D721Med (cell line): ENCODE results near the gene PRRC1.
"Not testable (repeated sequence)": the region's sequence is repeated elsewhere in the genome, so short reads cannot be mapped to it uniquely, and the experiment has no call there.

Experiments used
- DNase-seq: peaks from one replicate; pipeline ENCODE4 v3.0.0; 2011; ENCODE audit warnings: low spot score; ENCODE audit not compliant: insufficient read length
- FAIRE-seq: peaks from 2 replicates; lab custom pipeline; 2011; peaks lifted over from hg19 to GRCh38; lab: Jason Lieb, UNC
- TF ChIP-seq, protein P1 (sequence below): IDR thresholded peaks from 2 replicates; pipeline ENCODE4 v1.5.1; 2012; ENCODE audit warnings: mild to moderate bottlenecking, control low read depth; ENCODE audit not compliant: insufficient read depth; ENCODE audit errors: missing control alignments

PRRC1 gene

DNA sequence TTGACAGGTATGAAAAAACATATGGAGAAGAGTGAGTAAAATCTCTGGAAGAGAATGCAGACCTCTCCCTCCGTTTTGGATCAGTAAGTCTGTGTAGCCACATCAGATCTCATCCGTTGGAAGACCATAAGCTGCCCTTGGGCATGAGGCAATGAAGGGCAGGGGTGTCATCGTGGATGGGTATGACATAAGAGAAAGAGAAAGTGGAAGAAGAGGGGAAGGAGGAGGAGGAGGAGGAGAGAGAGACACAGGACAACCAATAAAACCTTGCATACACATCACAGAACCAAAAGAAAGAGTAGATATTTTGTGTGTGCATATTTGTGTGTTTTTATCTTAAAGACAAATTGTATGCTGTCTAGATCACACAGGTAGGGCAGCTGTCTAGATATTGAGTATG, 50.7 kb downstream of the PRRC1 start:
- FAIRE-seq (no peak), DNase-seq (no peak)
- TF ChIP-seq, protein P1, sequence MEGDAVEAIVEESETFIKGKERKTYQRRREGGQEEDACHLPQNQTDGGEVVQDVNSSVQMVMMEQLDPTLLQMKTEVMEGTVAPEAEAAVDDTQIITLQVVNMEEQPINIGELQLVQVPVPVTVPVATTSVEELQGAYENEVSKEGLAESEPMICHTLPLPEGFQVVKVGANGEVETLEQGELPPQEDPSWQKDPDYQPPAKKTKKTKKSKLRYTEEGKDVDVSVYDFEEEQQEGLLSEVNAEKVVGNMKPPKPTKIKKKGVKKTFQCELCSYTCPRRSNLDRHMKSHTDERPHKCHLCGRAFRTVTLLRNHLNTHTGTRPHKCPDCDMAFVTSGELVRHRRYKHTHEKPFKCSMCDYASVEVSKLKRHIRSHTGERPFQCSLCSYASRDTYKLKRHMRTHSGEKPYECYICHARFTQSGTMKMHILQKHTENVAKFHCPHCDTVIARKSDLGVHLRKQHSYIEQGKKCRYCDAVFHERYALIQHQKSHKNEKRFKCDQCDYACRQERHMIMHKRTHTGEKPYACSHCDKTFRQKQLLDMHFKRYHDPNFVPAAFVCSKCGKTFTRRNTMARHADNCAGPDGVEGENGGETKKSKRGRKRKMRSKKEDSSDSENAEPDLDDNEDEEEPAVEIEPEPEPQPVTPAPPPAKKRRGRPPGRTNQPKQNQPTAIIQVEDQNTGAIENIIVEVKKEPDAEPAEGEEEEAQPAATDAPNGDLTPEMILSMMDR, result no peak

DNA sequence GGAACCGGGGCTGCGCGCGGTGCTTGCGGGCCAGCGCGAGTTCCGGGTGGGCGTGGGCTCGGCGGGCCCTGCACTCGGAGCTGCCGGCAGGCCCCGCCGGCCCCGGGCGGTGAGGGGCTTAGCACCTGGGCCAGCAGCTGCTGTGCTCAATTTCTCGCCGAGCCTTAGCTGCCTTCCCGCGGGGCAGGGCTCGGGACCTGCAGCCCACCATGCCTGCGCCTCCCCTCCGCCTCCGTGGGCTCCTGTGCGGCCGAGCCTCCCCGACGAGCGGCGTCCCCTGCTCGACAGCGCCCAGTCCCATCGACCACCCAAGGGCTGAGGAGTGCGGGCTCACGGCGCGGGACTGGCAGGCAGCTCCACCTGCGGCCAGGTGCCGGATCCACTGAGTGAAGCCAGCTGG, 52.0 kb downstream of the PRRC1 start:
- DNase-seq, FAIRE-seq: not testable (repeated sequence)

DNA sequence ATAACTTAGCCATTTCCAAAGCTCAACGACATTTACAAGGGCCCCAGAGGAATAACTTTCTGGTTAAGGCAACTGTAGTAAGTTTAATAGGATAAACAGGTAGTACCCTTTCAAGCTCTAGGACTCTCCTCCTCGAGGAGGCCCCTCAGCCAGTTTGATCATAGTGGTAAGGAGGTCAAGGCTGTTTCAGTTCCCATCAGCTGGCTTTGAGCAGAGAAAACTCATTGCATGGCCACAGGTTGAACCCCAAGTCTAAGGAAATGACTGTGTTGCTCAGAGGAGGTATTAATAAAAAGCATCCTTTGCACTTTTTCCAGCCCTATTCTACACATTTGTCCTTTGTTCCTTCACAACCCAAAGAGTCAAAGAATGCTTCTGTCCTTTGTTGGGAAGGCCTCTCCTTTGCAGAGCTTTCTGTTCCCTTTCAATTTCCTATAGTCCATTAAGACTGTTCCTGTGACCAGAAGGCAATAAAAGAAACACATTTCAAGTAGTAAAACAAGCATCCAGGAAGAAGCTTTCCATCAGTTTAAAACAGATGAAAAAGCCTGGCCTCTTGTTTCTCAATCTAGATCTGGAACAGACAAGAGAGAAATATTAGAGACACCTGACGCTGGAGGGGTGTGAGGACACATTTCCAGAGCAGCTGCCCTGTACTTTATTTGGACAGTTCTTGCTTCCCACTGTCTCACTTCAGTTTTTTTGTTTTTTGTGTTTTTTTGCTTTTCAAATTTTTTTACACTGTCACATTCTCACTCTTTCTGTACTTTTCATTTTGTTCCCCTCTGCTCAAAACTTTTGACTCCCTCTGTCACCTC, 54.1 kb downstream of the PRRC1 start:
- TF ChIP-seq, protein P1, result no peak
- DNase-seq (no peak), FAIRE-seq (no peak)

DNA sequence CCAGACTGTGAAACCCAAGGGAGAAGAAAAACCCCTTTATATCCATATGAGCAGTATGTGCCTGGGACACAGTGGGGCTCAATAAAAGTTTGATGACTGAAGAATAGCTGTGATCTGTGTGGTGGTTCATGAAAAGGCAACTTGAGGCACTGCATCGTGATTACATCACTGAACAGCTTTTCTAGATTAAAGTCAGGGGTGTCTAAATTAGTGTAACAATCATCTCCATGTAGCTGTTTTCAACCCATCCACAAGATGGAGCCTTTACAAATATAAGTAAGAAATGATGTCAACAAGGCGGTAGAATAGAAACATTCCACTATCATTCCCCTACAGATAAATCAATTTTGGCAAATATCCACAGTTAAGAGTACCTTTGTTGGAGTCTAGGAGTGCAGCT, 55.5 kb downstream of the PRRC1 start:
- no peak for DNase-seq
- FAIRE-seq, result no peak
- TF ChIP-seq, protein P1, result peak; percentile 31

DNA sequence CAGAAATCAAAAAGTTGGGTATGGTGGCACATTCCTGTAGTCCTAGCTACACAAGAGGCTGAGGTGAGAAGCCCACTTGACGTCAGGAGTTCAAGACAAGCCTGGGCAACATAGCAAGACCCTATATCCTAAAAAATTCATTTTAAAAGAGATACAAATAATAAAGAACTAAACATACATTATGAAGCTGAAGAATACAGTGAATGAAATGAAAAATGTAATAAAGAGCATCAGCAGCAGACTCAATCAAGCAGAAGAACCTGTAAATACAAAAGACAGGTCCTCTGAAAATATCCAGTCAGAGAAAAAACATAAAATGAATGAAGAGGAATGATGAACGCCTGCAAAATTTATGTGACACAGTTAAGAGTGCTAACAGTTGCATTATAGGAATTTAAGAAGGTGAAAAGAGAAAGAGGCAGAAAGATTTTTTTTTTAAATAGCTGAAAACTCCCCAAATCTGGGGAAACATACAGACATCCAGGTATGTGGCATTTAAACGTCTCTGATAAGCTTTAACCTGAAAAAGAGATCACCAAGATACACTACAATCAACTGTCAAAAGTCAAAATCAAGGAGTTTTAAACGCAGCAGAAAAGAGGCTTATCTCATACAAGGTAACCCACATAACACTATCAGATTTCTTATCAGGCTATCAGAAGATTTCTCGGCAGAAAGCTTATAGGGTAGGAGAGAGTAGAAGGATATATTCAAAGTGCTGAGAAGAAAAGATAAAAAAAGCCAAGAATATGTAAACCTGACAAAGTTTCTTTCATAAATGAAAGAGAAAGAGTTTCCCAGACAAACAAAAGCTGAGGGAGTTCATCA, 57.6 kb downstream of the PRRC1 start:
- TF ChIP-seq, protein P1, result no peak
- FAIRE-seq, result no peak
- no peak for DNase-seq

DNA sequence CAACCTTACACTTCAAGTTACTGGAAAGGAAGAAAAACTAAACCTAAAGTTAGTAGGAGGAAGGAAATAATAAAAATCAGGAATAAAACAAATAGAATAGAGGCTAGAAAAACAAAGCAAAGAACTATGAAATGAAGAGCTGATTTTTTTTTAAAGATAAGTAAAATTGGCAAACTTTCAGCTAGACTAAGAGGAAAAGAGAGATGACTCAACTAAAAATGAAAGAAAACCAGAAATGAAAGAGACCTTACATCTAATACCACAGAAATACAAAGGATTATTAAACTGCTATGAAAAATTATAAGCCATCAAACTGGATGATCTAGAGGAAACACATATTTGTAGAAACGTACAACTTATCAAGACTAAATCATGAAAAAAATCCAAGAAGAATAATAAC, 60.0 kb downstream of the PRRC1 start:
- TF ChIP-seq, protein P1, result no peak
- DNase-seq, result no peak
- no peak for FAIRE-seq

DNA sequence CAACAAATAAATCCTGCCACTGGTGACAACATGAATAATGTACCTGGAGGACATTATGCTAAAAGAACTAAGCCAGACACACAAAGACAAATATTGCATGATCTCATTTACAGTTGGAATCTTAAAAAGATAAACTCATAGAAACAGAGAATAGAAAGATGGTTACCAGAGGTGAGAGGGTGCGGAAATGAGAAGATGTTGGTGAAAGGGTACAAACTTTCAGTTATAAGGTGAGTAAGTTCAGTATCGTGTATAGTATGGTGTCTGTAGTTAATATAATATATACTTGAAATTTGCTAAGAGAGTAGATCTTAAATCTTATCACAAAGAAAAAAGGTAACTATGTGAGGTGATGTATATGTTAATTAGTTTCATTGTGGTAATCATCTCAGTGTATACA, 63.3 kb downstream of the PRRC1 start:
- no peak for DNase-seq
- FAIRE-seq, result no peak
- TF ChIP-seq, protein P1, result no peak
